PC-3 (cell line): Measurements from ENCODE around the gene TMEM132E.

Experiments used
- EZH2phosphoT487 ChIP-seq: fragments of 300-600 bp; sonication (generic); IDR thresholded peaks from 2 replicates; pipeline ENCODE4 v1.6.1; 2018; ENCODE audit warnings: mild to moderate bottlenecking, antibody characterized with exemption, low read length, borderline replicate concordance
- TF ChIP-seq, protein P1 (sequence below): fragments of 300-600 bp; sonication (generic); conservative IDR thresholded peaks from 2 replicates; pipeline ENCODE4 v1.5.1; 2017; ENCODE audit warnings: antibody characterized with exemption, low read depth, mild to moderate bottlenecking, low read length

DNA sequence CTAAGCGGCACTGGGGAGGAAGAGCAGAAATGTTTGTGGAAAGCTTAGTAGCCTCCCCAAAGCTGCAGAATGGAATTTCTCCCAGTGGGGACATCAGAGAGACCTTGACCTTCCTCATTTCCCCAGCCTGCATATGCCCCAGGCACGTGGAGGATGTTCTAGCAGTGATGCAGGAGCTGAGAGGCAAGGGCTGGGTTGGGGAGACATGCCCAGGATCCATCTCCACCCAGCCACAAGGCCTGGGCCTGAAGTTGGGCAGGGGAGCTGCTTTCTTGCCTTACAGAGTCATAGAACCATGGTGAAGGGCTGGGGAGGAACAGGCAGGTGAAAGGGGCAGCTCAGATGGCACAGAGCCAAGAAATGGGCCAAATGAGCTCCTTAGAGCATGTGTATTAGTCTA lies 104.0 kb downstream of the TMEM132E start:
- TF ChIP-seq, protein P1, sequence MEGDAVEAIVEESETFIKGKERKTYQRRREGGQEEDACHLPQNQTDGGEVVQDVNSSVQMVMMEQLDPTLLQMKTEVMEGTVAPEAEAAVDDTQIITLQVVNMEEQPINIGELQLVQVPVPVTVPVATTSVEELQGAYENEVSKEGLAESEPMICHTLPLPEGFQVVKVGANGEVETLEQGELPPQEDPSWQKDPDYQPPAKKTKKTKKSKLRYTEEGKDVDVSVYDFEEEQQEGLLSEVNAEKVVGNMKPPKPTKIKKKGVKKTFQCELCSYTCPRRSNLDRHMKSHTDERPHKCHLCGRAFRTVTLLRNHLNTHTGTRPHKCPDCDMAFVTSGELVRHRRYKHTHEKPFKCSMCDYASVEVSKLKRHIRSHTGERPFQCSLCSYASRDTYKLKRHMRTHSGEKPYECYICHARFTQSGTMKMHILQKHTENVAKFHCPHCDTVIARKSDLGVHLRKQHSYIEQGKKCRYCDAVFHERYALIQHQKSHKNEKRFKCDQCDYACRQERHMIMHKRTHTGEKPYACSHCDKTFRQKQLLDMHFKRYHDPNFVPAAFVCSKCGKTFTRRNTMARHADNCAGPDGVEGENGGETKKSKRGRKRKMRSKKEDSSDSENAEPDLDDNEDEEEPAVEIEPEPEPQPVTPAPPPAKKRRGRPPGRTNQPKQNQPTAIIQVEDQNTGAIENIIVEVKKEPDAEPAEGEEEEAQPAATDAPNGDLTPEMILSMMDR: no peak
- TF ChIP-seq EZH2phosphoT487: no peak
